Stimulated activated CD8-positive, alpha-beta memory T cell treated with anti-CD3 and anti-CD28 coated beads, Interleukin-4, amount 100 ng/mL, for 4 hours (primary cell): ENCODE data around the gene FOXD2.
"Not testable (repeated sequence)": the region's sequence is repeated elsewhere in the genome, so short reads cannot be mapped to it uniquely, and the experiment has no call there.

Experiments
- DNase-seq, 2 donors: peaks; one replicate each; pipeline ENCODE4 v3.0.0-alpha.2; 2020; ENCODE audit warnings: low read depth in 2 of 2, low spot score in 1 of 2

FOXD2 gene

GRCh38 chr1:47439017-47439818 lies 1.4 kb downstream of the FOXD2 start:
- DNase-seq = no peak

DNA sequence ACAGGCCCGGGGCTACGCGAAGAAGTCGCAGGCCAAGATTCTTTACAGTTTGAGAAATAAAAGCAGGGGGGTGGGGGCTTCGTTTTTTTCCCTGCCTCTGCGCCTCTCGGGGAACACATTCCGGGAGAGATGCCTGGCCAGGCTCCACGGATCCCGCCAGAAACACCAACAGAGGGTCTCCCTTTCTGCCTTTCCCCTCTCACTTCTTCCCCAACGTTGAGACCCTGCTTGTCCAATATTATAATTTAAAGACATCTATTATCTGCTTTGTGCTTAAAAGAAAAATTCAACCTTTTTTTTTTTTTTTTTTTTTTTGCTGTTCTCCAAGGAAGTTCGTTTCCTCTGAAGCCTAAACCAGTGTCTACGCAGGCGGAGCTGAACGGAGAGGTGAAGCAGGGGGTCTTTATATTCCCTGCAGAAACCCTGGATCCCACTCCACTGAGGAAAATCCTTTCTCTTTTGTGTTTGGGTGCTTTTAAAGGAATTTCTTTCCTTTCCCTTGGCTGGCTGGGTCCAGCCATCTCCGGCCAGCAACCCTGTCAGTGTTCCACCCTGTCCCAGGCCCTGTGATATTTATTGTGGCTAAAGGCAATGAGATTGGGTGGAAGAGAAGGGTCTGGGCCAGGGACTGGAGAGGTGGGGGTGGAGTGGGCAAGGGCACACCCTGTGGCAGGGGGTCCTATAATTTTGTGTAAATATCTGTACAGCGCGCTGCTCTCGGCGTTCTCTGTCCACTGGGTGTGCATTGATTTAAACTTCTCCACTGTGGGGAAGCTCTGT lies 2.2 kb downstream of the FOXD2 start:
- DNase-seq = no peak

DNA sequence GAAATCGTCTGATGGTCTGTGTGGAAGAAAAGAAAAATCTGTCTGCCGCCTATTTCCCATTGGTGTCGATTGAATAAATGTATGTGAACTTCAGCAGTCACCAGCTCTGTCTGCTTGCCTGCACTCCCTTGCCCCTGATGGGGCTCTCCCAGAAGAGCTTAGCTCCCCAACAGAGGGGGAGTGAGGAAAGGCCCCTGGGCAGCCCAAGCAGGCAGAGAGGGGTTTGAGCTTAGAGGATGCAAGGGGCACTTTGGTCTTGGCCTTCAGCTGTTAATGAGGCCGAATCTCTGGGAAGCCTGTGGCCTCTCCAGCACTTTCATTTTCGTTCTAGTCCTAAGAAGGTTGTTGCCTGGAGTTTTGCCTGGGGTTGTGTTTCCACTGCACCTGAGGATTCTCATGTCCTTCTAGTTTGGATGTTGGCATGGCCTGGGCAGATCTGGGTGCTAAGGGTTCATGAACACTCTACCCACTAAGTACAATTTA lies 2.8 kb downstream of the FOXD2 start:
- no peak for DNase-seq

GRCh38 chr1:47441450-47442106 lies 3.7 kb downstream of the FOXD2 start:
- DNase-seq = no peak

DNA sequence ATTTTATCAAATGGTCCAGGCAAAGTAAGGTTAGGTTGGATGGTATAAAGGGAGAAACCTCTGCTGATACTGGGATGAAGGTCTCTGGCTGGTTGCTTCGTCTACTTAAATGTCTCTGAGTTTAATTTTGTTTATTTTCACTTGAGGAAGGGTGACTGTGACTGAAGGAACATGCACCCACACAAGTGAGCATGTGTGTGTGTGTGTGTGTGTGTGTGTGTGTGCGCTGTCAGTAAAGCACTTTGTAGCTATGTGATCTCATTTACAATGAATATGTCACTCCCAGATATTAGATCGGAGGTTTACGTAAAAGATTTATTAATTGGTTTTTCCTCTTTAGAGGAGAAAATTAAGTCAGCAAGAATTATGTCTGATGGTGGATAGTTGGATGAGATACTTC lies 4.4 kb downstream of the FOXD2 start:
- no peak for DNase-seq

- DNase-seq = no peak
Measured at GRCh38 chr1:47442842-47443529, 5.1 kb downstream of the FOXD2 start.

- DNase-seq = no peak
Measured at GRCh38 chr1:47443530-47444296, 5.9 kb downstream of the FOXD2 start.

- no peak for DNase-seq
Measured at GRCh38 chr1:47444297-47444561, 6.4 kb downstream of the FOXD2 start.

DNA sequence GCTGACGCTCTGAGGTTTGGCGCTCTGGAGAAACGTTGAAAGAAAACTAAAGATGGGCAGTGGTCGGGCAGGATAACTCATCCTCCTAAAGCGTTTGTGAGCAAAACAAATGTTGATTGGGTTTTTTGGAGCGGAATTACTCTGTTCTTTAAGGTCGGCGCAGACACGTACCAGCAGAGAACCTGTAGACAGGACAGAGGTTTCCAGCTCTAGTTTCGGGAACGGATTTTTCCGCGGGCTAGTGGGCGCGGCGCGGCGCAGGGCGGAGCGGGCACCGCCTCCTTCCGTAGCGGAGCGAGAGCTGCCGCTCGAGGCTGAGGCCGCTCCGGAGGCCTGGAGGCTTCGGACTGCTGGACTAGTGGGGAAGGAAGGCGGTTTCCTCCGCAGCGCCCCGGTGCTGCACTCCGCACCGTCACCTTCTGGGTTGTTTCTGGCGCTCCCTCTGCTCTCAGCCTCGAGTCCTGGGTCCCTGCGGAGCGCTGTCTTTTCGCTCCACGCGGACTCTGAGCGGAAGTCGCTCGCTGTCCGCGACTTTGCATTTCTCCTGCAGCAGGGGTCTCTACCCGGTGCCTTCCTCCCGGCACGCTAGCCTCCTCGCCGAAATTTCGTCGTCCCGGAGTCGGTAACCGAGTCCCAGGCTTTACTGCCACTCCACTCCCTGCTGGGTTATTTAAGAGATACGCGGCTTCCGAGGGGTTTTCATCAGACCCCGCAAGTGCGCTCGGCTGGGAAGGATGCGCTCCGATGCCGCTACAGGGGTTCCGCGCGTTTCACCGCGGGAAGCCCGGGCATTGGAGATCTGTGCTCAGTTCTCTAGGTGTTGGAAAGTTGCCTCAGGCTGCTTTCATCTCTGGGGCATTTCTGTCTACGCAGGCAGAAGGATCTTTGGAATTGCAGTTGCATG lies 7.0 kb downstream of the FOXD2 start:
- DNase-seq = no peak

DNA sequence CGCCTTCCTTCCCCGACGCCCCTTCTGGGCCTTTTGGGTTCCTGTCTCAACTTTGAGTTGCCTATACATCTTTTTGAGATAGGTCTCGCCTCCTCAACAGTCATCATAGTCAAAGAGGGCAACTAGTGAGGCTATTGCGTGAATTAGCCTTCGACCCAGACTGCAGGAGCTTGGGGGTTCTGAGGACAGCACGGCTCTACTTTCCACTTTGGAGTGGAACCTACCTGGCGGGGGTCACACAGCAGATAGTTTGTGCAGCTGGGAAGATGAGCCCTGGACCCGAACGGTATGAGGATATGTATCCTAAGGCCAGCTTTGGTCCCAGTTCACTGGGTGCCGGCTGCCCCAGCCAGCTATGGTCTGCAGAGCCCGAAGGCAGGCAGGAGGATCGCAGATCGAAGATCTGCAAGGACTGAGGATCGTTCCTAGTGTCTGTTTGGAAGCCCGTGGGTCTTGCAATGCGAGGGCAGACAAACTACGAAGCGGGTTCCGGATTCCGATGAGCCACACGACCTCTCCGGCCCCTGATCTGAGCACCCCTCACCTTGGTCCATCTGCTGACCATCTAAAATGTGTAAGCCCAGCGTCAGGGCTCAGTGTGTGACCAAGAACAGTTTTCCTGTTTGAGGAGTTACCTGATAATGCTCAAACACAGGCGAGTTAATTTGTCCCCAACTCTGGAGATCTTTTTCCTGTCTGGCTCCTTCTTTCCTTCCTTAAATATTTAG lies 8.1 kb downstream of the FOXD2 start:
- DNase-seq = no peak

GRCh38 chr1:47448462-47449222 lies 10.8 kb downstream of the FOXD2 start:
- DNase-seq = no peak

DNA sequence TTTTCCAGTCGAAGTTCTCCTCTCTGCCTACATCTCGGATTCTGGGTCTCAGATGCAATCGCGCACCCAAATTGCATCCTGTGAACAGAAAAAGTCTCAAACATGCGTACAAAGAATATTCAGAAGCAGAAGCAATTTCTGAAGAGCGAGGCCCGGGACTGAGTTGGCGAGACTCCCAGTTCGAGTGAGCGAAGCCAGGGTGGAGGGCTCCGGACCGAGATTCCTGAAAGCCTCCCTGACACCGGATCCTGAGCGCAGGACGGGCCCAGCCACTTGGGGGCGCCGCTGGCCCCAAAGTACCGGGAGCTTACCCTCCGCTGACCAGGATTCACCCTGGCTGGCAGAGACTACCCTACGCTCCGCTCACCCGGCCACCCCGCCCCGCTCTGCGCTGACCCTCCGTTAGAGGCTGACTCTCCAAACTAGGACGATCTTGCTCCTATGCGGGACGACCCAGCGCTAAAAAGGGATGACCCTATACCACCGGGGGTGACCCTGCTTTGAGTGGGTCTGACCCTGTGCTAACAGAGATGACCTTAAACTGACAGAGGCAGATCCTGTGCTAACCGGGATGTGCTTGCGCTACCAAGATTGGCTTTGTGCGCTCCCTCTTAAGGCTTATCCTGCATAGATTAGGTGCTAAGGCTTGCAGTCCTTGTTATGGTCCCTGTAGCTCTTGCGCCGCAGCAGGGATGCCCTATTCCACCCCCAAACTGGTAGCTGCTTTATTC lies 12.1 kb downstream of the FOXD2 start:
- DNase-seq = no peak

DNA sequence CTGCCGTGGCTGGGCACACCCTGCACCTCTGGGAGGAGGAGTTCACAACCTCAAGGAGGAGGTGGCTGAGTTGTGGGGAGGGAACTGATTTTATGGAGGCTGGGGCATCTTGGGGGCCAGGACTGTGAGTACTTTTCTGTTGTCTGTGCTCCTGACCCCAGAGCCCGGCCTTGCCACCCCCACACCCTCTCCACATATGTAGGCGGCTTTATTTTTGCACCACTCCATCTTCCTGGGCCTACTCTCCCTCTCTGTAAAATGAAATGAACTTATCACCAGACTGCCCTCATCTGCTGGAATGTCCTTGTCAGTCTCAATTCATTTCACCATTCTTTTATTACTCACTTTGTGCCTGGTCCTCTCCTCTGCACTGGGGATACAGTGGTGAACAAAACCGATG lies 12.8 kb downstream of the FOXD2 start:
- DNase-seq = no peak

DNA sequence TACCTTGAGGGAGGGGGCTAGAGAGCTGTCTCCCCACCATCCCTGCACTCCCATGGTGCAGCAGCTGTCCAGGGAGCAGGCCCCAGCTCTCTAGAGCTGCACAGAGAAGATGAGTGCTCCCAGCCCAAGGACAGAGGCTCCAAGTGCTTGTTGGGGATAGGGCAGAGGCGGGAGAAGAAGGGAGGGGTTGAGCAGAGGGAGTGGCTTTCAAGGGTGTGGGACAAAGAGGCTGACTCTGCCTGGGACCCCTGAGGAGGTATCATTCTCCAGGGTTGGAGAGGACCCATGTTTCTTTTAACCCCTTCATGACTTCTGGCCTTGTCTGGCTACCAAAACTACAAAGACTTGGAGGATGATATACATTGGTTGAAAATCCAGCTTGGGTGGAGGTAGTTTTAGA lies 14.6 kb downstream of the FOXD2 start:
- DNase-seq = no peak

DNA sequence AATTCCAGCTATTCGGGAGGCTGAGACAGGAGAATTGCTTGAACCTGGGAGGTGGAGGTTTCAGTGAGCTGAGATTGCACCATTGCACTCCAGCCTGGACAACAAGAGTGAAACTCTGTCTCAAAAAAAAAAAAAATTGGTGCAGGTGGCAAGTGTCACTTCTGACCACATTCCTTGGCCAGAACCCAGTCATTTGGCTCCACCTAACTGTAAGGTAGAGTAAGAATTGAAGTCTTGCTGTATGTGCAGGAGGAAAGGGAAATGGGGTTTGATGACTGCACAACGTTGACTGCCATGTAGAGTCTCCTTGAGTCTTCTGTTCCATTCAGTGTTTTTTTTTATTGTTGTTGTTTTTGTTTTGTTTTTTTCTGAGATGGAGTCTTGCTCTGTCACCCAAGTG lies 16.1 kb downstream of the FOXD2 start:
- not testable (repeated sequence) for DNase-seq

DNA sequence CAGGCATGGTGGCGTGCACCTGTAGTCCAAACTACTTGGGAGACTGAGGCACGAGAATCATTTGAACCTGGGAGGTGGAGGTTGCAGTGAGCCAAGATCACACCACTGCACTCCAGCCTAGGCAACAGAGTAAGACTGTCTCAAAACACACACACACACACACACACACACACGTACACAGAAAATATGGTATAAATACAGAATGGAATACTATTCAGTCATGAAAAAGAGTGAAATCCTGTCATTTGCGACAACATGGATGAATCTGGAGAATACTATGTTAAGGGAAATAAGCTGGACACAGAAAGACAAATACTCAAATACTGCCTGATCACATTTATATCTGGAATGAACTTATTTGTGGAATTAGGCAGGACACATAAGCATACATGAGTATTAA lies 18.4 kb downstream of the FOXD2 start:
- DNase-seq = no peak

GRCh38 chr1:47457547-47457946 lies 19.7 kb downstream of the FOXD2 start:
- not testable (repeated sequence) for DNase-seq
